HEK293 (cell line): ENCODE results near the gene MRPS10.

Experiments
- CTCF ChIA-PET: fragments of 350-600 bp; formaldehyde crosslinking; extraction: SDS; loops from one replicate; lab custom pipeline; 2021; ENCODE audit warnings: antibody characterized with exemption; lab: Yijun Ruan, JAX
- POLR2A ChIA-PET: fragments of 300-600 bp; formaldehyde crosslinking; extraction: SDS; loops from one replicate; lab custom pipeline; 2020; ENCODE audit warnings: antibody characterized with exemption, inconsistent platforms; lab: Yijun Ruan, JAX
- H3K27ac ChIP-seq: fragments of 200-500 bp; sonication (Bioruptor generic); 2 replicates; pipeline ENCODE4 v1.5.1; 2014; ENCODE audit warnings: low read depth, low read length, control low read depth, inconsistent platforms; ENCODE audit errors: extremely low read depth
- H3K36me3 ChIP-seq, 2 experiments: fragments of 200-500 bp in 1 of 2; sonication (Bioruptor generic) in 1 of 2; 1 replicate in 1 of 2; 2 replicates in 1 of 2; pipeline ENCODE4 v1.5.1; 2014 to 2017; ENCODE audit warnings: inconsistent platforms in 2 of 2, low read length in 2 of 2; ENCODE audit not compliant: control insufficient read depth in 2 of 2, insufficient read depth in 1 of 2
- H3K4me1 ChIP-seq: fragments of 200-500 bp; sonication (Bioruptor generic); 2 replicates; pipeline ENCODE4 v1.5.1; 2014; ENCODE audit warnings: mild to moderate bottlenecking, low read length, inconsistent platforms; ENCODE audit not compliant: control insufficient read depth, insufficient read depth
- H3K4me3 ChIP-seq: 2 replicates; pipeline ENCODE4 v1.5.1; 2011; ENCODE audit warnings: low read depth, mild to moderate bottlenecking, control low read depth, low read length, moderate library complexity
- H3K9me3 ChIP-seq: fragments of 200-500 bp; sonication (Bioruptor generic); 2 replicates; pipeline ENCODE4 v1.5.1; 2014; ENCODE audit warnings: low read depth, low read length, inconsistent platforms; ENCODE audit not compliant: control insufficient read depth, insufficient read depth
- GLIS1 ChIP-seq: fragments of 450-650 bp; formaldehyde crosslinking; IDR thresholded peaks from 2 replicates; pipeline ENCODE4 v1.5.1; 2016; ENCODE audit warnings: missing biosample characterization, missing genetic modification characterization
- KLF7 ChIP-seq: fragments of 450-650 bp; formaldehyde crosslinking; IDR thresholded peaks from 2 replicates; pipeline ENCODE4 v1.5.1; 2016; ENCODE audit warnings: missing biosample characterization, missing genetic modification characterization, borderline replicate concordance
- RBAK ChIP-seq: fragments of 450-650 bp; formaldehyde crosslinking; IDR thresholded peaks from 2 replicates; pipeline ENCODE4 v1.5.1; 2016; ENCODE audit warnings: missing biosample characterization, missing genetic modification characterization
- YY1 ChIP-seq: fragments of 450-650 bp; formaldehyde crosslinking; IDR thresholded peaks from 2 replicates; pipeline ENCODE4 v1.5.1; 2018; ENCODE audit warnings: missing biosample characterization, missing genetic modification characterization
- ZBTB21 ChIP-seq: fragments of 450-650 bp; formaldehyde crosslinking; IDR thresholded peaks from 2 replicates; pipeline ENCODE4 v1.5.1; 2017; ENCODE audit warnings: missing biosample characterization, missing genetic modification characterization
- ZFP3 ChIP-seq: fragments of 450-650 bp; formaldehyde crosslinking; IDR thresholded peaks from 2 replicates; pipeline ENCODE4 v1.5.1; 2016; ENCODE audit warnings: low read depth, missing biosample characterization, missing genetic modification characterization
- ZNF146 ChIP-seq: fragments of 450-650 bp; formaldehyde crosslinking; IDR thresholded peaks from 2 replicates; pipeline ENCODE4 v1.5.1; 2016; ENCODE audit warnings: missing biosample characterization, missing genetic modification characterization
- ZNF211 ChIP-seq: fragments of 450-650 bp; formaldehyde crosslinking; IDR thresholded peaks from 2 replicates; pipeline ENCODE4 v1.5.1; 2016; ENCODE audit warnings: low read depth, missing biosample characterization, missing genetic modification characterization
- ZNF354C ChIP-seq: fragments of 450-650 bp; formaldehyde crosslinking; IDR thresholded peaks from 2 replicates; pipeline ENCODE4 v1.5.1; 2016; ENCODE audit warnings: missing biosample characterization, missing genetic modification characterization, low read depth, borderline replicate concordance
- ZNF391 ChIP-seq: fragments of 450-650 bp; formaldehyde crosslinking; IDR thresholded peaks from 2 replicates; pipeline ENCODE4 v1.5.1; 2016; ENCODE audit warnings: low read depth, missing biosample characterization, missing genetic modification characterization, borderline replicate concordance
- ZNF433 ChIP-seq: fragments of 450-650 bp; formaldehyde crosslinking; IDR thresholded peaks from 2 replicates; pipeline ENCODE4 v1.5.1; 2016; ENCODE audit warnings: missing biosample characterization, missing genetic modification characterization, low read depth
- ZNF521 ChIP-seq: fragments of 450-650 bp; formaldehyde crosslinking; IDR thresholded peaks from 2 replicates; pipeline ENCODE4 v1.5.1; 2017; ENCODE audit warnings: missing biosample characterization, mild to moderate bottlenecking, missing genetic modification characterization
- ZNF571 ChIP-seq: fragments of 450-650 bp; formaldehyde crosslinking; IDR thresholded peaks from 2 replicates; pipeline ENCODE4 v1.5.0; 2017; ENCODE audit warnings: missing biosample characterization, missing genetic modification characterization
- ZNF596 ChIP-seq: fragments of 450-650 bp; IDR thresholded peaks from 2 replicates; pipeline ENCODE4 v1.5.0; 2018; ENCODE audit warnings: missing biosample characterization, mild to moderate bottlenecking, missing genetic modification characterization, moderate library complexity
- ZNF624 ChIP-seq: fragments of 450-650 bp; formaldehyde crosslinking; IDR thresholded peaks from 2 replicates; pipeline ENCODE4 v1.5.1; 2017; ENCODE audit warnings: missing biosample characterization, missing genetic modification characterization
- ZNF660 ChIP-seq: fragments of 450-650 bp; IDR thresholded peaks from 2 replicates; pipeline ENCODE4 v1.5.1; 2018; ENCODE audit warnings: missing biosample characterization, mild to moderate bottlenecking, missing genetic modification characterization
- ZNF664 ChIP-seq: fragments of 450-650 bp; formaldehyde crosslinking; IDR thresholded peaks from 2 replicates; pipeline ENCODE4 v1.5.1; 2016; ENCODE audit warnings: missing biosample characterization, missing genetic modification characterization
- ZSCAN23 ChIP-seq: fragments of 450-650 bp; formaldehyde crosslinking; IDR thresholded peaks from 2 replicates; pipeline ENCODE4 v1.5.1; 2016; ENCODE audit warnings: missing biosample characterization, missing genetic modification characterization
- TF ChIP-seq, protein P1 (sequence below): fragments of 450-650 bp; formaldehyde crosslinking; conservative IDR thresholded peaks from 2 replicates; pipeline ENCODE4 v1.5.1; 2016; ENCODE audit warnings: low read depth, missing biosample characterization, missing genetic modification characterization
- TF ChIP-seq, protein P2 (sequence below): sonication (generic); formaldehyde crosslinking; IDR thresholded peaks from 2 replicates; pipeline ENCODE4 v1.8.1; 2022; ENCODE audit warnings: mild to moderate bottlenecking, moderate library complexity, missing genetic modification reagents
- TF ChIP-seq, protein P3 (sequence below): fragments of 450-650 bp; formaldehyde crosslinking; IDR thresholded peaks from 2 replicates; pipeline ENCODE4 v1.5.1; 2016; ENCODE audit warnings: missing biosample characterization, missing genetic modification characterization
- TF ChIP-seq, protein P4 (sequence below): fragments of 450-650 bp; formaldehyde crosslinking; IDR thresholded peaks from 2 replicates; pipeline ENCODE4 v1.5.1; 2016; ENCODE audit warnings: missing biosample characterization, missing genetic modification characterization
- TF ChIP-seq, protein P5 (sequence below): fragments of 450-650 bp; formaldehyde crosslinking; IDR thresholded peaks from 2 replicates; pipeline ENCODE4 v1.5.1; 2017; ENCODE audit warnings: missing biosample characterization, missing genetic modification characterization
- TF ChIP-seq, protein P6 (sequence below): fragments of 450-650 bp; formaldehyde crosslinking; IDR thresholded peaks from 2 replicates; pipeline ENCODE4 v1.5.1; 2016; ENCODE audit warnings: missing biosample characterization, missing genetic modification characterization

Gene MRPS10

DNA sequence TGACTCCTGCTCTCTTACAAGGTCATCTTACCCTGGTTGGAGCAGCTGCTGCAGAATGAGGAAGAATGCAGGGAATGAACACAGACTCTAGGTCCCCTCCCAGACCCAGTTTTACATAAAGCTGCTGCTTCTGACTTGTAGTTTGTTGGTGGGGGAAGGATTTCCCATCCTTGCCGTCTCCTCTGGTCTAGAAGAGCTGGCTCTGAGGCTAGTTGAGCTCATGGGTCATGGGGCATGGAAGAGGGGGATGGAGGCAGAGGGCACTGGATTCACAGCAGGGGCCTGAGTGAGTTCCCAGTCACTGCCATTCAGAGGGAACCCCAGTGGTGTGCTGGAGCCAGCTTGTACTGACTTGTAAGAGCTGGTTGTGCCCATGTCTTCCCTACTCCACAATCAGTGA, 53.7 kb downstream of the MRPS10 start:
- no peak for TF ChIP-seq ZNF571 (tag by site-specific recombination)
- TF ChIP-seq ZNF660 (tag by site-specific recombination) = no peak
- no peak for TF ChIP-seq ZNF664
- no peak for TF ChIP-seq YY1 (tag by site-specific recombination)
- TF ChIP-seq ZNF354C (tag by site-specific recombination) = no peak
- no peak for TF ChIP-seq ZNF624
- TF ChIP-seq, protein P1, sequence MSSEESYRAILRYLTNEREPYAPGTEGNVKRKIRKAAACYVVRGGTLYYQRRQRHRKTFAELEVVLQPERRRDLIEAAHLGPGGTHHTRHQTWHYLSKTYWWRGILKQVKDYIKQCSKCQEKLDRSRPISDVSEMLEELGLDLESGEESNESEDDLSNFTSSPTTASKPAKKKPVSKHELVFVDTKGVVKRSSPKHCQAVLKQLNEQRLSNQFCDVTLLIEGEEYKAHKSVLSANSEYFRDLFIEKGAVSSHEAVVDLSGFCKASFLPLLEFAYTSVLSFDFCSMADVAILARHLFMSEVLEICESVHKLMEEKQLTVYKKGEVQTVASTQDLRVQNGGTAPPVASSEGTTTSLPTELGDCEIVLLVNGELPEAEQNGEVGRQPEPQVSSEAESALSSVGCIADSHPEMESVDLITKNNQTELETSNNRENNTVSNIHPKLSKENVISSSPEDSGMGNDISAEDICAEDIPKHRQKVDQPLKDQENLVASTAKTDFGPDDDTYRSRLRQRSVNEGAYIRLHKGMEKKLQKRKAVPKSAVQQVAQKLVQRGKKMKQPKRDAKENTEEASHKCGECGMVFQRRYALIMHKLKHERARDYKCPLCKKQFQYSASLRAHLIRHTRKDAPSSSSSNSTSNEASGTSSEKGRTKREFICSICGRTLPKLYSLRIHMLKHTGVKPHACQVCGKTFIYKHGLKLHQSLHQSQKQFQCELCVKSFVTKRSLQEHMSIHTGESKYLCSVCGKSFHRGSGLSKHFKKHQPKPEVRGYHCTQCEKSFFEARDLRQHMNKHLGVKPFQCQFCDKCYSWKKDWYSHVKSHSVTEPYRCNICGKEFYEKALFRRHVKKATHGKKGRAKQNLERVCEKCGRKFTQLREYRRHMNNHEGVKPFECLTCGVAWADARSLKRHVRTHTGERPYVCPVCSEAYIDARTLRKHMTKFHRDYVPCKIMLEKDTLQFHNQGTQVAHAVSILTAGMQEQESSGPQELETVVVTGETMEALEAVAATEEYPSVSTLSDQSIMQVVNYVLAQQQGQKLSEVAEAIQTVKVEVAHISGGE (tag by site-specific recombination) = no peak
- TF ChIP-seq, protein P2, sequence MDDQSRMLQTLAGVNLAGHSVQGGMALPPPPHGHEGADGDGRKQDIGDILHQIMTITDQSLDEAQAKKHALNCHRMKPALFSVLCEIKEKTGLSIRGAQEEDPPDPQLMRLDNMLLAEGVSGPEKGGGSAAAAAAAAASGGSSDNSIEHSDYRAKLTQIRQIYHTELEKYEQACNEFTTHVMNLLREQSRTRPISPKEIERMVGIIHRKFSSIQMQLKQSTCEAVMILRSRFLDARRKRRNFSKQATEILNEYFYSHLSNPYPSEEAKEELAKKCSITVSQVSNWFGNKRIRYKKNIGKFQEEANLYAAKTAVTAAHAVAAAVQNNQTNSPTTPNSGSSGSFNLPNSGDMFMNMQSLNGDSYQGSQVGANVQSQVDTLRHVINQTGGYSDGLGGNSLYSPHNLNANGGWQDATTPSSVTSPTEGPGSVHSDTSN (CRISPR knock-in tag) = no peak
- no peak for TF ChIP-seq ZNF521 (tag by site-specific recombination)
- TF ChIP-seq ZBTB21 (tag by site-specific recombination) = no peak
- TF ChIP-seq, protein P3, sequence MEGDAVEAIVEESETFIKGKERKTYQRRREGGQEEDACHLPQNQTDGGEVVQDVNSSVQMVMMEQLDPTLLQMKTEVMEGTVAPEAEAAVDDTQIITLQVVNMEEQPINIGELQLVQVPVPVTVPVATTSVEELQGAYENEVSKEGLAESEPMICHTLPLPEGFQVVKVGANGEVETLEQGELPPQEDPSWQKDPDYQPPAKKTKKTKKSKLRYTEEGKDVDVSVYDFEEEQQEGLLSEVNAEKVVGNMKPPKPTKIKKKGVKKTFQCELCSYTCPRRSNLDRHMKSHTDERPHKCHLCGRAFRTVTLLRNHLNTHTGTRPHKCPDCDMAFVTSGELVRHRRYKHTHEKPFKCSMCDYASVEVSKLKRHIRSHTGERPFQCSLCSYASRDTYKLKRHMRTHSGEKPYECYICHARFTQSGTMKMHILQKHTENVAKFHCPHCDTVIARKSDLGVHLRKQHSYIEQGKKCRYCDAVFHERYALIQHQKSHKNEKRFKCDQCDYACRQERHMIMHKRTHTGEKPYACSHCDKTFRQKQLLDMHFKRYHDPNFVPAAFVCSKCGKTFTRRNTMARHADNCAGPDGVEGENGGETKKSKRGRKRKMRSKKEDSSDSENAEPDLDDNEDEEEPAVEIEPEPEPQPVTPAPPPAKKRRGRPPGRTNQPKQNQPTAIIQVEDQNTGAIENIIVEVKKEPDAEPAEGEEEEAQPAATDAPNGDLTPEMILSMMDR (tag by site-specific recombination) = no peak
- TF ChIP-seq ZNF211 = no peak
- TF ChIP-seq ZNF433 (tag by site-specific recombination) = no peak
- H3K36me3 ChIP-seq = no peaks in the 10 kb centered on the region
- H3K27ac ChIP-seq = no peak overlapping the region
- no peak overlapping the region for H3K4me3 ChIP-seq
- CTCF ChIA-PET = interaction anchor here (0.6 to 3.2 kb wide), 12 partner anchors 8 to 120 kb away, joined by 3 to 24 read pairs (median 4); a partner anchor contains a TSS
- POLR2A ChIA-PET = no interaction called here
- H3K9me3 ChIP-seq = no peaks in the 10 kb centered on the region
- H3K4me1 ChIP-seq = no peaks in the 10 kb centered on the region

DNA sequence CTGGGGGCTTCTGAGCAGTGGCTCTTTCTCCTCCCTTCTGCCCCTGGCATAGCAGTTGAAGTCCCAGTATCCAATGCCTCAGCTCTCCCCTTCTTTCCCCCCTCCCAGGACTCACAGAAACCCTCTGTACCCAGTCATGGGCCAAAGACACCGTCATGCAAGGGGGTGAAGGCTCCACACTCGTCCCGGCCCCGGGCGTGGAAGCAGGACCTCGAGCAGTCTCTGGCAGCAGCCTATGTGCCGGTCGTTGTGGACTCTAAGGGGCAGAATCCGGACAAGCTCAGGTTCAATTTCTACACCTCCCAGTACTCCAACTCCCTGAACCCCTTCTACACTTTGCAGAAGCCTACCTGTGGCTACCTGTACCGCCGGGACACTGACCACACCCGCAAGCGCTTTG, 54.8 kb downstream of the MRPS10 start:
- ChIA-PET CTCF (interaction anchor here (0.6 to 3.2 kb wide), 5 partner anchors 9 to 207 kb away, joined by 3 to 24 read pairs (median 3); no protein-coding TSS in a partner anchor), POLR2A (no interaction called here)
- H3K9me3 ChIP-seq = no peaks in the 10 kb centered on the region
- H3K4me1 ChIP-seq = no peaks in the 10 kb centered on the region
- H3K4me3 ChIP-seq = no peak overlapping the region
- no peaks in the 10 kb centered on the region for H3K36me3 ChIP-seq
- no peak overlapping the region for H3K27ac ChIP-seq
- TF ChIP-seq ZFP3 = no peak
- TF ChIP-seq, protein P2 (CRISPR knock-in tag) = no peak
- TF ChIP-seq ZNF391 (tag by site-specific recombination) = no peak
- TF ChIP-seq, protein P4, sequence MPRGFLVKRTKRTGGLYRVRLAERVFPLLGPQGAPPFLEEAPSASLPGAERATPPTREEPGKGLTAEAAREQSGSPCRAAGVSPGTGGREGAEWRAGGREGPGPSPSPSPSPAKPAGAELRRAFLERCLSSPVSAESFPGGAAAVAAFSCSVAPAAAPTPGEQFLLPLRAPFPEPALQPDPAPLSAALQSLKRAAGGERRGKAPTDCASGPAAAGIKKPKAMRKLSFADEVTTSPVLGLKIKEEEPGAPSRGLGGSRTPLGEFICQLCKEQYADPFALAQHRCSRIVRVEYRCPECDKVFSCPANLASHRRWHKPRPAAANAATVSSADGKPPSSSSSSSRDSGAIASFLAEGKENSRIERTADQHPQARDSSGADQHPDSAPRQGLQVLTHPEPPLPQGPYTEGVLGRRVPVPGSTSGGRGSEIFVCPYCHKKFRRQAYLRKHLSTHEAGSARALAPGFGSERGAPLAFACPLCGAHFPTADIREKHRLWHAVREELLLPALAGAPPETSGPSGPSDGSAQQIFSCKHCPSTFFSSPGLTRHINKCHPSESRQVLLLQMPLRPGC (tag by site-specific recombination) = no peak
- TF ChIP-seq ZNF596 (tag by site-specific recombination) = no peak
- TF ChIP-seq, protein P5, sequence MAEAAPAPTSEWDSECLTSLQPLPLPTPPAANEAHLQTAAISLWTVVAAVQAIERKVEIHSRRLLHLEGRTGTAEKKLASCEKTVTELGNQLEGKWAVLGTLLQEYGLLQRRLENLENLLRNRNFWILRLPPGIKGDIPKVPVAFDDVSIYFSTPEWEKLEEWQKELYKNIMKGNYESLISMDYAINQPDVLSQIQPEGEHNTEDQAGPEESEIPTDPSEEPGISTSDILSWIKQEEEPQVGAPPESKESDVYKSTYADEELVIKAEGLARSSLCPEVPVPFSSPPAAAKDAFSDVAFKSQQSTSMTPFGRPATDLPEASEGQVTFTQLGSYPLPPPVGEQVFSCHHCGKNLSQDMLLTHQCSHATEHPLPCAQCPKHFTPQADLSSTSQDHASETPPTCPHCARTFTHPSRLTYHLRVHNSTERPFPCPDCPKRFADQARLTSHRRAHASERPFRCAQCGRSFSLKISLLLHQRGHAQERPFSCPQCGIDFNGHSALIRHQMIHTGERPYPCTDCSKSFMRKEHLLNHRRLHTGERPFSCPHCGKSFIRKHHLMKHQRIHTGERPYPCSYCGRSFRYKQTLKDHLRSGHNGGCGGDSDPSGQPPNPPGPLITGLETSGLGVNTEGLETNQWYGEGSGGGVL (tag by site-specific recombination) = no peak
- no peak for TF ChIP-seq KLF7 (tag by site-specific recombination)
- TF ChIP-seq ZSCAN23 (tag by site-specific recombination) = no peak
- no peak for TF ChIP-seq ZNF146
- TF ChIP-seq RBAK (tag by site-specific recombination) = no peak
- TF ChIP-seq, protein P6, sequence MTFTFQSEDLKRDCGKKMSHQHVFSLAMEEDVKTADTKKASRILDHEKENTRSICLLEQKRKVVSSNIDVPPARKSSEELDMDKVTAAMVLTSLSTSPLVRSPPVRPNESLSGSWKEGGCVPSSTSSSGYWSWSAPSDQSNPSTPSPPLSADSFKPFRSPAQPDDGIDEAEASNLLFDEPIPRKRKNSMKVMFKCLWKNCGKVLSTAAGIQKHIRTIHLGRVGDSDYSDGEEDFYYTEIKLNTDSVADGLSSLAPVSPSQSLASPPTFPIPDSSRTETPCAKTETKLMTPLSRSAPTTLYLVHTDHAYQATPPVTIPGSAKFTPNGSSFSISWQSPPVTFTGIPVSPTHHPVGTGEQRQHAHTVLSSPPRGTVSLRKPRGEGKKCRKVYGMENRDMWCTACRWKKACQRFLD (tag by site-specific recombination) = no peak
- TF ChIP-seq GLIS1 (tag by site-specific recombination) = no peak
